ENCODE measurements around the gene AHRR.
A peak's percentile ranks its signal among the peaks of the same experiment; 100 is the strongest.
"Not testable (repeated sequence)": the region's sequence is repeated elsewhere in the genome, so short reads cannot be mapped to it uniquely, and the experiment has no call there.

Gene AHRR

DNA sequence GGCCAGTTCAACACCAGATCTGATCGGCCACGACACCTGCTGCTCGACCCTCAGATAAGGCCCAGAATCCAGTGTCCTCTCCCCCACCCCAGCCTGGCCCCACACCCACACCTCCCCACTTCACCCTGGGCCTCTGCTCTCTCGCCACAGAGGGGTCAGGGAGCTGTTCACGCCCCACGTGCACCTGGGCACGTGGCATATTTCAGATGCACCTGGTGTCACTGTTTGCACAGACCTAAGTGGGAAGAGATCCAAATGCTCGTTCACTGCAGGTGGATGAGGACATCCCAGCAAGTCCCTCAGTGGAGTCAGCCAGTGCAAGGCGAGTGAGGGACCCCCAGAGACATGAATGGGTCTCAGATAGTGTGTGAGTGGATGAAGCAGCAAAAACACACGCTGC is 25.3 kb upstream of the AHRR start:
- H3K9me3 ChIP-seq (ENCODE audit: control insufficient read depth, insufficient read depth, low read length); H3K9ac ChIP-seq (ENCODE audit: low read depth, low read length); H3K4me3 ChIP-seq (ENCODE audit: low read depth, low read length); H3K36me3 ChIP-seq (ENCODE audit: control insufficient read depth, insufficient read depth, low read length); H3K27ac ChIP-seq (ENCODE audit: low read depth, low read length); H3K27me3 ChIP-seq (ENCODE audit: control insufficient read depth, insufficient read depth, low read length): not testable (repeated sequence)
- H3K4me1 ChIP-seq (ENCODE audit: control insufficient read depth, insufficient read depth, low read length) = peaks cover 13% of the 10 kb centered on the region

DNA sequence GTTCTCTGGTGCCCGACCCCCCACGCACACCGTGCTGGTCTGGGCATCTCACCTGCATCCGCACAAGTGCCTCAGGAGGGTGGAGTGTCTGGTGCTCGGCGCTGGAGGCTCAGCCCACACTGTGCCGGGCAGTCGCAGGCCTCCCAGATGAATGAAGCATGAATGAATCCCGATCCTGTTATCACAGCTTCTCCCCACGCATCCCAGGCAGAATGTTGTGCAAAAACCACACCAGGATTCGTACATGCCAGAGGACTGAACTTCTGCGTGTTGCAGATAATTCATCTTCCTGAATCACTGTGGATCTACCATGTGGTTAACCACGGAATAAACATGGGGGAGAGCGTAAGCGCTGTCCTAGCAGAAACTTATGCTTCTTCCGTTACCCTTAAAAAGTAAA is 24.6 kb upstream of the AHRR start:
- H3K4me3 ChIP-seq (ENCODE audit: low read depth, low read length); H3K27me3 ChIP-seq (ENCODE audit: control insufficient read depth, insufficient read depth, low read length): not testable (repeated sequence)

DNA sequence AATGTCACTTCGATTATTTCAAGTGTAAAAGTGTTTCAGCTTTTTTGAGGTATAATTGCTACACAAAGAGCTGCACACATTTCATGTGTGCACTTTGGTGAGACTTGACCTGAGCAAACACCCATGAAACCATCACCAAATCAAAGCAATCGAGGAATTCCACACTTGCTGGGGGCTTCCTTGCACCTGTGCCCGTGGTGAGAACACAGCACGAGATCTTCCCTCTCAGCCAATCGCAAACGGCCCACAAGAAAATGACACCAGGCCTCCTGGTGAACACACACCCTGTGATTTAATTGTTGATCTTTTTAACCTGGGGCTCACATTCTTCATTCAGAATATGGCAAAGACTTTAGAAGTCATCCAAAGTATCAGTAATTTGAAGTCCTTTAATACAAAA is 24.1 kb upstream of the AHRR start:
- not testable (repeated sequence) for H3K36me3 ChIP-seq (ENCODE audit: control insufficient read depth, insufficient read depth, low read length); H3K9ac ChIP-seq (ENCODE audit: low read depth, low read length); H3K9me3 ChIP-seq (ENCODE audit: control insufficient read depth, insufficient read depth, low read length); H3K27ac ChIP-seq (ENCODE audit: low read depth, low read length); H3K4me3 ChIP-seq (ENCODE audit: low read depth, low read length); H3K27me3 ChIP-seq (ENCODE audit: control insufficient read depth, insufficient read depth, low read length)
- peaks cover 13% of the 10 kb centered on the region for H3K4me1 ChIP-seq (ENCODE audit: control insufficient read depth, insufficient read depth, low read length)

More for the DNA sequence above, 24.6 kb upstream of the AHRR start:
- peaks cover 13% of the 10 kb centered on the region for H3K4me1 ChIP-seq (ENCODE audit: control insufficient read depth, insufficient read depth, low read length)
- not testable (repeated sequence) for H3K9ac ChIP-seq (ENCODE audit: low read depth, low read length); H3K9me3 ChIP-seq (ENCODE audit: control insufficient read depth, insufficient read depth, low read length); H3K36me3 ChIP-seq (ENCODE audit: control insufficient read depth, insufficient read depth, low read length); H3K27ac ChIP-seq (ENCODE audit: low read depth, low read length)

DNA sequence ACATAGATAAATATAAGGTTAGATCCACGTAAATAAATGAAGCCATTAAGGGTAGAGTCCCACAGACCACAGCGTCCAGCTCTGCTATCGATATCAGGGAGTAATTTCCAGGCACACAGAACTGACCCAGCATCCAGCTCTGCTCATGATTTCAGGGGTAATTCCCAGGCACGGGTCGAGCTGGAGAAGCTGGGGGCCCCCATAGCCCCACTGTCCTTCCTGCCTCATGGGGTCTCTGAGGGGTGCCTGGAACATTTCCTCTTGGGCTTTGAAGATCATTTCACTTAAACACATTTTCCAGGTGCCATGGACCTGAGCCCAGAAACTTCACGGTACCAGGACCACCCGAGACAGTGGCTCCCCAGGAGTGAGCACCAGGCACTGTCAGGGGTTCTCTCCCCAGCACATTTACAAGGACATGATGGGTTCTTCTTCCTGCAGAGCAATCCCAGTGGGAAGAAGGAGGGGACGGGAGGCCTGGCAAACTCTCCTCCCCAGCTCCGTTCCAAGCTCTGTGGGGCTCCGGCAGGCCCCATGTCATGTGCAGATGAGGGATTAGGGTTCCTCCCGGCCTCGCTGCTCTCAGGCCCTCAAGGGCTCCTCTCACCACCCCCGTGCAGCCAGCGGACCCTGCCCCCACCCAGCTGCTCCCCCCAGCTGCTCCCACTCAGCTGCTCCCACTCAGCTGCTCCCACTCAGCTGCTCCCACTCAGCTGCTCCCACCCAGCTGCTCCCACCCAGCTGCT is 23.4 kb upstream of the AHRR start:
- Histone ChIP-seq H3K4me1 (ENCODE audit: control insufficient read depth, insufficient read depth, low read length) (peaks cover 16% of the 10 kb centered on the region), H3K27ac (ENCODE audit: low read depth, low read length) (peak overlapping the region; percentile 45)
- not testable (repeated sequence) for H3K27me3 ChIP-seq (ENCODE audit: control insufficient read depth, insufficient read depth, low read length)

DNA sequence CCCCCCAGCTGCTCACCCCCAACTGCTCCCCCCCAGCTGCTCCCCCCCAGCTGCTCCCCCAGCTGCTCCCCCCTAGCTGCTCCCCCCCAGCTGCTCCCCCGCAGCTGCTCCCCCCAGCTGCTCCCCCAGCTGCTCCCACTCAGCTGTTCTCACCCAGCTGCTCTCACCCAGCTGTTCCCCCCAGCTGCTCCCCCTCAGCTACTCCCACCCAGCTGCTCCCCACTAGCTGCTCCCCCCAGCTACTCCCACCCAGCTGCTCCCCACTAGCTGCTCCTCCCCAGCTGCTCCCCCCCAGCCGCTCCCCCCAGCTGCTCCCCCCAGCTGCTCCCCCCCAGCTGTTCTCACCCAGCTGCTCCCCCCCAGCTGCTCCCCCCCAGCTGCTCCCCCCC is 22.8 kb upstream of the AHRR start:
- H3K27me3 ChIP-seq (ENCODE audit: control insufficient read depth, insufficient read depth, low read length) = no peaks in the 10 kb centered on the region

More for the DNA sequence above, 23.4 kb upstream of the AHRR start:
- not testable (repeated sequence) for H3K36me3 ChIP-seq (ENCODE audit: control insufficient read depth, insufficient read depth, low read length); H3K9ac ChIP-seq (ENCODE audit: low read depth, low read length); H3K4me3 ChIP-seq (ENCODE audit: low read depth, low read length); H3K9me3 ChIP-seq (ENCODE audit: control insufficient read depth, insufficient read depth, low read length)

DNA sequence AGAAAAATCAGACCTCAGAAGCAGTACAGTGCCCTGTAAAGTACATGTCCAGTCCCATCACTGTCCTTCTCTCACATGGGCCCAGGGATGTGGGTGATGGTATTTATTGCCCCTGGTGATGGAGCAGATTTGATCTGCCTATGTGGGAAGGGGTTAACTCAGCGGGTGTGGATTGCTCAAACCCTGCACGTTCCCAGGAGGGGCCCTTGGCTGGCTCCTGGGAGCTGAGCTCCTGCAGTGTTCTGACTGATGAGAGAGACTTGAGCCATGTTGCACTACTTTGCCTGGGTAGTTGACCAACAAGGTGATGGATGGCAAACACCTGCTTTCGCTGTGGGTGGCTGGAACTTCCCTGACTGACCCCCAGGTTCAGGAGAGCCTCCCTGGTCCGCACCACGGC is 21.6 kb upstream of the AHRR start:
- not testable (repeated sequence) for H3K27me3 ChIP-seq (ENCODE audit: control insufficient read depth, insufficient read depth, low read length); H3K9me3 ChIP-seq (ENCODE audit: control insufficient read depth, insufficient read depth, low read length); H3K4me3 ChIP-seq (ENCODE audit: low read depth, low read length); H3K9ac ChIP-seq (ENCODE audit: low read depth, low read length); H3K36me3 ChIP-seq (ENCODE audit: control insufficient read depth, insufficient read depth, low read length); H3K27ac ChIP-seq (ENCODE audit: low read depth, low read length)
- peaks cover 16% of the 10 kb centered on the region for H3K4me1 ChIP-seq (ENCODE audit: control insufficient read depth, insufficient read depth, low read length)

More for the DNA sequence above, 22.8 kb upstream of the AHRR start:
- no peak overlapping the region for H3K27ac ChIP-seq (ENCODE audit: low read depth, low read length)
- no peaks in the 10 kb centered on the region for H3K9me3 ChIP-seq (ENCODE audit: control insufficient read depth, insufficient read depth, low read length)
- no peak overlapping the region for H3K9ac ChIP-seq (ENCODE audit: low read depth, low read length)
- peaks cover 16% of the 10 kb centered on the region for H3K4me1 ChIP-seq (ENCODE audit: control insufficient read depth, insufficient read depth, low read length)
- no peak overlapping the region for H3K4me3 ChIP-seq (ENCODE audit: low read depth, low read length)
- H3K36me3 ChIP-seq (ENCODE audit: control insufficient read depth, insufficient read depth, low read length) = no peaks in the 10 kb centered on the region

DNA sequence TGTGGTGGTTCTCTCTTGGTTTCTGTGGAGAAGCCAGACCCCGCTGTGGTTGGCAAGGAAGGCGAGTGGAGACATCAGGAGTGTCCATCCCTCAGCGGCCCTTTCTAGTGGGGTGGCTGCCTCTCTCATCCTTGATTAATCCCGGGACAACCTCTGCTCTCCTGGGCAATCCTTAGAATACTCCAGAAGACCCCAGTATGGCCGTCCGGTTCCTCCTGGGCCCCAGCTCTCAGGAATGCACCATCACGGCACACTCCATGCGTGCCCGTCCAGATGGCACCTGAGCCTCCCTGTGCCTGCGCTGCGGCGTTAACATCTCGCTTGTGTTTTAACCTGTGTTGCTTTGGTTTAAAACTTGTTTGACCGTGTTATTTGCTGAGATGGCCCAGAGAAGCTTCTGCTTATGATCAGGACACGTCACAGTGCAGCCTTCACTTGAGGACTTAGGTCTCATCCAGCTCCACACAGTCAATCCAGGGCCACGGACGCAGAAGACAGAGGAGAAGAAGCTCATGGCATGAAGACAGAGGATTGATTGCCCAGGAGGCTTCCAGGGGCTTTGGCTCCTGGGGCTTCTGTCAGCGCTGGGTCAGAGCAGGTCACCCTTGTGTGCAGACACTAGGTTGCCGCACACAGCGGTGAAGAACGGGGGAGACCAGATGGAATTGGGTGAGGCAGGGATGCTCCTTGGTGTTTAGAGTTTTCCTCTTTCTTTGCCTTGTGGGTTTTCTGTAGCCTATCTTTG is 20.7 kb upstream of the AHRR start:
- not testable (repeated sequence) for H3K36me3 ChIP-seq (ENCODE audit: control insufficient read depth, insufficient read depth, low read length); H3K27me3 ChIP-seq (ENCODE audit: control insufficient read depth, insufficient read depth, low read length); H3K9me3 ChIP-seq (ENCODE audit: control insufficient read depth, insufficient read depth, low read length); H3K9ac ChIP-seq (ENCODE audit: low read depth, low read length); H3K27ac ChIP-seq (ENCODE audit: low read depth, low read length); H3K4me3 ChIP-seq (ENCODE audit: low read depth, low read length)
- H3K4me1 ChIP-seq (ENCODE audit: control insufficient read depth, insufficient read depth, low read length) = peaks cover 16% of the 10 kb centered on the region

DNA sequence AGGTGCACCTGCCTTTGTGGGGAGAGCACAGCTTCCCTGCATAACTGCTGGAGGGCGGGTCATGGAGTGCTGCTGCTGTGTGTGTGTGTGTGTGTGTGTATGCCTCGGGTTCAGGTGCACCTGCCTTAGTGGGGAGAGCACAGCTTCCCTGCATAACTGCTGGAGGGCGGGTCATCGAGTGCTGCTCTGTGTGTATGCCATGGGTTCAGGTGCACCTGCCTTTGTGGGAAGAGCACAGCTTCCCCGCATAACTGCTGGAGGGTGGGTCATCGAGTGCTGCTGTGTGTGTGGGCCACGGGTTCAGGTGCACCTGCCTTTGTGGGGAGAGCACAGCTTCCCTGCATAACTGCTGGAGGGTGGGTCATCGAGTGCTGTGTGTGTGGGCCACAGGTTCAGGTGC is 19.1 kb upstream of the AHRR start:
- Histone ChIP-seq H3K36me3 (ENCODE audit: control insufficient read depth, insufficient read depth, low read length) (peaks cover 16% of the 10 kb centered on the region), H3K4me1 (ENCODE audit: control insufficient read depth, insufficient read depth, low read length) (peaks cover 11% of the 10 kb centered on the region)
- not testable (repeated sequence) for H3K4me3 ChIP-seq (ENCODE audit: low read depth, low read length); H3K27ac ChIP-seq (ENCODE audit: low read depth, low read length); H3K27me3 ChIP-seq (ENCODE audit: control insufficient read depth, insufficient read depth, low read length); H3K9me3 ChIP-seq (ENCODE audit: control insufficient read depth, insufficient read depth, low read length); H3K9ac ChIP-seq (ENCODE audit: low read depth, low read length)

DNA sequence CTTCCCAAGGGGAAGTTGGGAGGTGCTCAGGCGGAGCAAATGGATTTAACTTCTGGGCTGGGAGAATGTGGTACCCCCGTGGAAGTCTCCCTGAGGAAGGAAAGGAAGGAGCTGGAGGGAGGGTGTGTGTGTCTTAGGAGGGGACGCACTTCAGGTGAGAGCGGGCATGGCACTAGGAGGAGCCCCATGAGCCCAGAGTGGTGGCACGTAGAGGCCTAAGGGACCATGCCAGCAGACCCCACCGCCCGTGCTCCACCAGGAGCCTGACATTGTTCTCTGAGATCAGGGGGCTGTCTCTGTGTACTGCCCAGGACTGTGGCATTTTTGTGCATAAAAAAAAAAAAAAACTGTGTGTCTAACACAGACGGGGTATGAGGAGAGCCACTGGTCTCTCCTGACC is 18.5 kb upstream of the AHRR start:
- no peak overlapping the region for H3K9ac ChIP-seq (ENCODE audit: low read depth, low read length)
- no peaks in the 10 kb centered on the region for H3K9me3 ChIP-seq (ENCODE audit: control insufficient read depth, insufficient read depth, low read length)
- H3K36me3 ChIP-seq (ENCODE audit: control insufficient read depth, insufficient read depth, low read length) = peaks cover 18% of the 10 kb centered on the region
- H3K4me3 ChIP-seq (ENCODE audit: low read depth, low read length) = no peak overlapping the region
- no peaks in the 10 kb centered on the region for H3K27me3 ChIP-seq (ENCODE audit: control insufficient read depth, insufficient read depth, low read length)
- H3K27ac ChIP-seq (ENCODE audit: low read depth, low read length) = no peak overlapping the region
- H3K4me1 ChIP-seq (ENCODE audit: control insufficient read depth, insufficient read depth, low read length) = peaks cover 8% of the 10 kb centered on the region

DNA sequence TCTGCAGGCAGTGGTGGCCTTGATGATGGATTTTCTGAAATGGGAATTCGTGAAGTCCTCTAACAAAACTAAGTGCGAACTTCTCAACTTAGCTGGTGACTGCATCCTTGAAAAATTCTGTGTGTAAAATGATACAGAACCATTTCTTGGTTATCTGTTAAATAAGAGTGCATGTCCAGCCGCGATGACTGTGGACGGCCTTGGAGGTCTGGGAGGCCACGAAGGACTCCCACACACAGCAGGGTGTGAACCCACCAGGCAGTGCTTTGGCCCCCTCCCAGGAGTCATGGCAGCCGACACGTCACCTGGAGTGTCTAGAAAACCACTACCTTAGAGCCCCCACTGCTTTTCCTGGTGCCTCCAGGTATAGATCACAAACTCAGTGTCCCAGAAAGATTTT is 17.8 kb upstream of the AHRR start:
- not testable (repeated sequence) for H3K9ac ChIP-seq (ENCODE audit: low read depth, low read length)
- peaks cover 18% of the 10 kb centered on the region for H3K36me3 ChIP-seq (ENCODE audit: control insufficient read depth, insufficient read depth, low read length)

DNA sequence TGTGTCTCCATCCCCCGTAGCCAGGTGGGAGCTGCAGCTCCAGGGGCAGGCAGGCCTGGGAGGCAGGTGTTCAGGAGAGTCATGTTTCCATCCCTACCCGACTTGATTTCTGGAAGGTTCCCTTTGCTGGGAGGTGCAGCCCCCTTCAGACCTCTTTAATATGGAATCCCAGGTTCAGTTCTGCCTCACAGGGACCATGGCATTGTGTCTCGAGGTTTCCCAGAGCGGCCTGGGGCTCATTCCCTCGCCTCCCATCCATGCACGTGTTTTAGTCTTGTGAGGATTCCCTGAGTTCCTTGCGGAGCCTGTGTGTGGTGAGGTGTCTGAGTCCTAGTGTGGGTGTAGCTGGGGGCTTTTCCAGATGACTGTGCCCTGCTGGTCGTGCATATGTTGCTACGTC is 16.5 kb upstream of the AHRR start:
- Histone ChIP-seq H3K4me3 (ENCODE audit: low read depth, low read length) (no peak overlapping the region), H3K36me3 (ENCODE audit: control insufficient read depth, insufficient read depth, low read length) (peaks cover 18% of the 10 kb centered on the region), H3K4me1 (ENCODE audit: control insufficient read depth, insufficient read depth, low read length) (peaks cover 8% of the 10 kb centered on the region; the same call in 1 of the 2 replicates), H3K27me3 (ENCODE audit: control insufficient read depth, insufficient read depth, low read length) (no peaks in the 10 kb centered on the region), H3K27ac (ENCODE audit: low read depth, low read length) (no peak overlapping the region), H3K9ac (ENCODE audit: low read depth, low read length) (no peak overlapping the region), H3K9me3 (ENCODE audit: control insufficient read depth, insufficient read depth, low read length) (no peaks in the 10 kb centered on the region)

More for the DNA sequence above, 17.8 kb upstream of the AHRR start:
- not testable (repeated sequence) for H3K27ac ChIP-seq (ENCODE audit: low read depth, low read length); H3K27me3 ChIP-seq (ENCODE audit: control insufficient read depth, insufficient read depth, low read length); H3K9me3 ChIP-seq (ENCODE audit: control insufficient read depth, insufficient read depth, low read length); H3K4me1 ChIP-seq (ENCODE audit: control insufficient read depth, insufficient read depth, low read length); H3K4me3 ChIP-seq (ENCODE audit: low read depth, low read length)

Data from HUES48 (cell line).